ENCODE results near the gene HDAC2. TPM values are rescaled to one million over a fixed set of nuclear protein-coding genes. Genes with fewer than 3 reads are reported as not detected.

The HDAC2 gene
- total and polyA plus RNA-seq, 2 donors (not counting 1 experiment from before 2014, with no cell fraction given), result 30.8 to 58.3 TPM

- intact Hi-C loops (cut with micrococcal nuclease), result loop anchor here (2.0 kb wide), 1 partner anchor 343 kb away; no protein-coding TSS in a partner anchor
- H3K4me2 ChIP-seq (replicated peaks; ENCODE audit: low read depth, low read length, poor library complexity, severe bottlenecking), result no peak overlapping the region
- POLR2A ChIA-PET, result no interaction called here
- no CpG with 5 or more reads among the region's 3 CpGs for WGBS (ENCODE audit: insufficient coverage)
- H3K9me3 ChIP-seq (ENCODE audit: control extremely low read depth in 1 of 3, control insufficient read depth in 2 of 3, insufficient read depth in 1 of 3, low read length in 2 of 3), result no peaks in the 10 kb centered on the region
- Mint-ChIP-seq H3K4me3 (no peak overlapping the region), H3K27me3 (no peaks in the 10 kb centered on the region), H3K4me1 (peaks cover 61% of the 10 kb centered on the region), H3K9me3 (ENCODE audit: insufficient read depth) (no peaks in the 10 kb centered on the region), H3K27ac (no peak overlapping the region)
- no peaks in the 10 kb centered on the region for H3K27me3 ChIP-seq (replicated peaks in 1 of 4; ENCODE audit: control extremely low read depth in 1 of 4, control insufficient read depth in 3 of 4, insufficient read depth in 4 of 4, low read length in 3 of 4)
- H4K20me1 ChIP-seq (ENCODE audit: control insufficient read depth, insufficient read depth, low read length, poor library complexity, severe bottlenecking), result peaks cover 71% of the 10 kb centered on the region
- no peak for DNase-seq
- H3K79me2 ChIP-seq (ENCODE audit: control insufficient read depth, insufficient read depth, low read length), result peaks cover 81% of the 10 kb centered on the region
- no peak overlapping the region for H3K9ac ChIP-seq (ENCODE audit: low read length)
- no peak overlapping the region for H2AFZ ChIP-seq (ENCODE audit: insufficient read depth, low read depth, low read length, poor library complexity, severe bottlenecking)
- TF ChIP-seq, protein P1, sequence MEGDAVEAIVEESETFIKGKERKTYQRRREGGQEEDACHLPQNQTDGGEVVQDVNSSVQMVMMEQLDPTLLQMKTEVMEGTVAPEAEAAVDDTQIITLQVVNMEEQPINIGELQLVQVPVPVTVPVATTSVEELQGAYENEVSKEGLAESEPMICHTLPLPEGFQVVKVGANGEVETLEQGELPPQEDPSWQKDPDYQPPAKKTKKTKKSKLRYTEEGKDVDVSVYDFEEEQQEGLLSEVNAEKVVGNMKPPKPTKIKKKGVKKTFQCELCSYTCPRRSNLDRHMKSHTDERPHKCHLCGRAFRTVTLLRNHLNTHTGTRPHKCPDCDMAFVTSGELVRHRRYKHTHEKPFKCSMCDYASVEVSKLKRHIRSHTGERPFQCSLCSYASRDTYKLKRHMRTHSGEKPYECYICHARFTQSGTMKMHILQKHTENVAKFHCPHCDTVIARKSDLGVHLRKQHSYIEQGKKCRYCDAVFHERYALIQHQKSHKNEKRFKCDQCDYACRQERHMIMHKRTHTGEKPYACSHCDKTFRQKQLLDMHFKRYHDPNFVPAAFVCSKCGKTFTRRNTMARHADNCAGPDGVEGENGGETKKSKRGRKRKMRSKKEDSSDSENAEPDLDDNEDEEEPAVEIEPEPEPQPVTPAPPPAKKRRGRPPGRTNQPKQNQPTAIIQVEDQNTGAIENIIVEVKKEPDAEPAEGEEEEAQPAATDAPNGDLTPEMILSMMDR (IDR thresholded peaks at IDR 0.05), result no peak
- no peak for TF ChIP-seq EZH2 (IDR thresholded peaks at IDR 0.05; ENCODE audit: borderline replicate concordance, insufficient read depth, low read depth, low read length, poor library complexity, severe bottlenecking)
- ATAC-seq (ENCODE audit: low read depth), result no peak
- H3K4me1 ChIP-seq (ENCODE audit: control insufficient read depth in 2 of 2, insufficient read depth in 2 of 2, low read length in 2 of 2), result peaks cover 19 to 24% of the 10 kb centered on the region in 2 donors
- CTCF ChIA-PET, result no interaction called here
- H3K27ac ChIP-seq (ENCODE audit: low read length in 2 of 2), result no peak overlapping the region
- H3K4me3 ChIP-seq (ENCODE audit: control extremely low read depth in 1 of 5, extremely low read depth in 1 of 5, insufficient read depth in 1 of 5, low read depth in 2 of 5, low read length in 4 of 5), result no peak overlapping the region
- no peaks in the 10 kb centered on the region for H3K36me3 ChIP-seq (replicated peaks in 1 of 2; ENCODE audit: control extremely low read depth in 1 of 2, control insufficient read depth in 1 of 2, extremely low read depth in 1 of 2, insufficient read depth in 2 of 2, low read length in 1 of 2)
Observed at GRCh38 chr6:113967777-113968176, 3.2 kb downstream of the HDAC2 start.

DNA sequence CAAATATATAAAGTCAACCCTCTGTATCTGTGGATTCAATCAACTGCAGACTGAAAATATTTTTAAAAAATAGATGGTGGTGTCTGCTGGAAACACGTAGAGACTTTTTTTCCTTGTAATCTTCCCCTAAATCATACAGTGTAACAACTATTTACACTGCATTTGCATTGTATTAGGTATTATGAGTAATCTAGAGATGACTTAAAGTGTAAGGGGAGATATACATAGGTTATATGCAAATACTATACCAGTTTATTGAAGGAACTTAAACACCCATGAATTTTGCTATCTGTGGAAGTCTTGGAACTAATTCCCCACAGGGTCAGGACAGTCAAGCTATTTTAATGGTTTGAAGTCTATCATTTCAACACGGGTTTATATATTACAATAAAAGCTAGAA is 10.2 kb downstream of the HDAC2 start:
- POLR2A ChIA-PET, result no interaction called here
- no peak overlapping the region for H3K27ac ChIP-seq (ENCODE audit: low read length in 2 of 2)
- no peaks in the 10 kb centered on the region for H3K4me1 ChIP-seq (ENCODE audit: control insufficient read depth in 2 of 2, insufficient read depth in 2 of 2, low read length in 2 of 2)
- no peaks in the 10 kb centered on the region for H3K27me3 ChIP-seq (replicated peaks in 1 of 4; ENCODE audit: control extremely low read depth in 1 of 4, control insufficient read depth in 3 of 4, insufficient read depth in 4 of 4, low read length in 3 of 4)
- H3K4me3 Mint-ChIP-seq, result no peak overlapping the region
- DNase-seq (no peak), ATAC-seq (ENCODE audit: low read depth) (no peak)
- H3K36me3 ChIP-seq (replicated peaks in 1 of 2; ENCODE audit: control extremely low read depth in 1 of 2, control insufficient read depth in 1 of 2, extremely low read depth in 1 of 2, insufficient read depth in 2 of 2, low read length in 1 of 2), result peaks cover 6 to 13% of the 10 kb centered on the region in 2 experiments
- H3K4me2 ChIP-seq (replicated peaks; ENCODE audit: low read depth, low read length, poor library complexity, severe bottlenecking), result no peak overlapping the region
- H3K79me2 ChIP-seq (ENCODE audit: control insufficient read depth, insufficient read depth, low read length), result peaks cover 59% of the 10 kb centered on the region
- WGBS (ENCODE audit: insufficient coverage), result no CpG with 5 or more reads among the region's 2 CpGs
- CTCF ChIA-PET, result interaction anchor here (1.5 kb wide), 1 partner anchor 19 kb away, joined by 4 read pairs; no protein-coding TSS in a partner anchor
- H2AFZ ChIP-seq (ENCODE audit: insufficient read depth, low read depth, low read length, poor library complexity, severe bottlenecking), result no peak overlapping the region
- H3K9me3 Mint-ChIP-seq (ENCODE audit: insufficient read depth), result no peaks in the 10 kb centered on the region
- no peak overlapping the region for H3K27ac Mint-ChIP-seq
- H3K4me3 ChIP-seq (ENCODE audit: control extremely low read depth in 1 of 5, extremely low read depth in 1 of 5, insufficient read depth in 1 of 5, low read depth in 2 of 5, low read length in 4 of 5), result no peak overlapping the region
- H4K20me1 ChIP-seq (ENCODE audit: control insufficient read depth, insufficient read depth, low read length, poor library complexity, severe bottlenecking), result peaks cover 56% of the 10 kb centered on the region
- no peaks in the 10 kb centered on the region for H3K27me3 Mint-ChIP-seq
- H3K9me3 ChIP-seq (ENCODE audit: control extremely low read depth in 1 of 3, control insufficient read depth in 2 of 3, insufficient read depth in 1 of 3, low read length in 2 of 3), result no peaks in the 10 kb centered on the region
- TF ChIP-seq EZH2 (IDR thresholded peaks at IDR 0.05; ENCODE audit: borderline replicate concordance, insufficient read depth, low read depth, low read length, poor library complexity, severe bottlenecking), result no peak
- TF ChIP-seq, protein P1 (IDR thresholded peaks at IDR 0.05), result no peak
- H3K4me1 Mint-ChIP-seq, result peaks cover 35% of the 10 kb centered on the region
- intact Hi-C loops (cut with micrococcal nuclease), result no loop called here
- no peak overlapping the region for H3K9ac ChIP-seq (ENCODE audit: low read length)
